K562 (cell line): ENCODE measurements around the gene PI4KA. TPM values are rescaled to one million over a fixed set of nuclear protein-coding genes. Genes with fewer than 3 reads are reported as not detected.
A peak's percentile ranks its signal among the peaks of the same experiment; 100 is the strongest.

Source experiments
- ATAC-seq: fragments of 200-7000 bp; cut with Tn5 transposase; 3 replicates; pipeline ENCODE4 v1.9.1; 2020; ENCODE audit warnings: moderate library complexity
- BruUV-seq: library from RNA; stranded (reverse); fragments of 400-500 nt; replicated peaks from 2 replicates; lab custom pipeline; 2021; lab: Mats Ljungman, UMichigan
- CTCF ChIA-PET: fragments of 300-600 bp; formaldehyde crosslinking; extraction: SDS; loops from one replicate; lab custom pipeline; 2021; ENCODE audit warnings: low intra/inter-chr PET ratio; lab: Yijun Ruan, JAX
- POLR2A ChIA-PET: fragments of 300-600, 350-650 bp; sonication (Branson Sonifier 250); formaldehyde crosslinking; extraction: SDS; loops from one replicate; lab custom pipeline; 2021; ENCODE audit warnings: antibody characterized with exemption, inconsistent platforms; lab: Yijun Ruan, JAX
- DNase-seq, 4 experiments: peaks; one replicate each; pipeline versions ENCODE4 v3.0.0 to v3.0.0-alpha.2; 2011 to 2018; ENCODE audit warnings: low spot score in 3 of 4, mixed read lengths in 3 of 4; ENCODE audit errors: extremely low read depth in 1 of 4
- FAIRE-seq: peaks from 2 replicates; lab custom pipeline; 2011; peaks lifted over from hg19 to GRCh38; lab: Jason Lieb, UNC
- H2AFZ ChIP-seq: 2 replicates; pipeline ENCODE4 v1.6.0; 2011; ENCODE audit warnings: low read depth, low read length, control low read depth, inconsistent platforms
- H3K27ac ChIP-seq: fragments of 200-600 bp; 3 replicates; pipeline ENCODE4 v1.8.0; 2011; ENCODE audit warnings: low read depth, mild to moderate bottlenecking, control low read depth, inconsistent platforms, low read length, moderate library complexity, mixed read lengths; ENCODE audit errors: extremely low read depth
- H3K27me3 ChIP-seq, 2 experiments: fragments of 300-600 bp in 1 of 2; 2 replicates in 1 of 2; 3 replicates in 1 of 2; pipeline versions ENCODE4 v1.6.0 to v1.8.0; 2011; ENCODE audit warnings: inconsistent platforms in 2 of 2, low read length in 2 of 2, mild to moderate bottlenecking in 1 of 2, mixed read lengths in 1 of 2, moderate library complexity in 1 of 2; ENCODE audit not compliant: control insufficient read depth in 2 of 2, insufficient read depth in 2 of 2
- H3K36me3 ChIP-seq: fragments of 300-600 bp; 3 replicates; pipeline ENCODE4 v1.8.0; 2011; ENCODE audit warnings: mild to moderate bottlenecking, low read length, inconsistent platforms; ENCODE audit not compliant: control insufficient read depth, insufficient read depth
- H3K4me1 ChIP-seq, 2 experiments: fragments of 200-600 bp in 1 of 2; replicated peaks in 1 of 2; 2 replicates in 1 of 2; 3 replicates in 1 of 2; pipeline versions ENCODE4 v1.5.1 to v1.8.0; 2011; ENCODE audit warnings: inconsistent platforms in 2 of 2, low read length in 2 of 2, mild to moderate bottlenecking in 1 of 2, mixed read lengths in 1 of 2, moderate library complexity in 1 of 2; ENCODE audit not compliant: control insufficient read depth in 2 of 2, insufficient read depth in 2 of 2
- H3K4me2 ChIP-seq: 2 replicates; pipeline ENCODE4 v1.6.1; 2011; ENCODE audit warnings: low read length, control low read depth, inconsistent platforms, mixed read lengths; ENCODE audit not compliant: insufficient read depth
- H3K4me3 ChIP-seq: fragments of 200-600 bp; sonication (generic), shearing (Covaris generic); 2 replicates; pipeline ENCODE4 v1.5.1; 2016; ENCODE audit warnings: control low read depth, inconsistent platforms
- H3K79me2 ChIP-seq: fragments of 200-600 bp; 3 replicates; pipeline ENCODE4 v1.8.0; 2011; ENCODE audit warnings: low read length, inconsistent platforms; ENCODE audit not compliant: control insufficient read depth, insufficient read depth
- H3K9ac ChIP-seq, 2 experiments: 2 replicates each; pipeline versions ENCODE4 v1.6.0 to v1.6.1; 2011; ENCODE audit warnings: low read depth in 2 of 2, low read length in 2 of 2, control low read depth in 1 of 2, inconsistent platforms in 1 of 2, mild to moderate bottlenecking in 1 of 2, mixed read lengths in 1 of 2; ENCODE audit not compliant: insufficient read depth in 1 of 2
- H3K9me1 ChIP-seq: one replicate; pipeline ENCODE4 v1.6.0; 2011; ENCODE audit warnings: inconsistent platforms, mild to moderate bottlenecking, low read length, moderate library complexity; ENCODE audit not compliant: control insufficient read depth, insufficient read depth
- H3K9me3 ChIP-seq: replicated peaks from 2 replicates; pipeline ENCODE4 v1.5.1; 2011; ENCODE audit warnings: low read depth, low read length, inconsistent platforms; ENCODE audit not compliant: control insufficient read depth, insufficient read depth
- H4K20me1 ChIP-seq: replicated peaks from 2 replicates; pipeline ENCODE4 v1.6.1; 2011; ENCODE audit warnings: low read length, inconsistent platforms, mixed read lengths; ENCODE audit not compliant: control insufficient read depth, insufficient read depth
- FOXO4 ChIP-seq: fragments of 450-650 bp; formaldehyde crosslinking; IDR thresholded peaks from 2 replicates; pipeline ENCODE4 v1.4.0; 2020; ENCODE audit warnings: mild to moderate bottlenecking, moderate library complexity
- GABPB1 ChIP-seq: sonication (generic); formaldehyde crosslinking; IDR thresholded peaks from 2 replicates; pipeline ENCODE4 v1.8.0; 2022; ENCODE audit warnings: mild to moderate bottlenecking, missing genetic modification reagents
- IRF9 ChIP-seq: fragments of 450-650 bp; IDR thresholded peaks from 2 replicates; pipeline ENCODE4 v1.6.1; 2016; ENCODE audit warnings: missing biosample characterization, missing genetic modification characterization
- JUND ChIP-seq, 2 experiments: IDR thresholded peaks; 2 replicates in 1 of 2; 3 replicates in 1 of 2; pipeline ENCODE4 v1.6.1; 2011; ENCODE audit warnings: borderline replicate concordance in 2 of 2, low read depth in 2 of 2, low read length in 2 of 2, improper control_type of control experiment in 1 of 2, missing biosample characterization in 1 of 2, missing genetic modification characterization in 1 of 2, missing genetic modification reagents in 1 of 2
- L3MBTL2 ChIP-seq: fragments of 450-650 bp; IDR thresholded peaks from 2 replicates; pipeline ENCODE4 v1.6.1; 2016; ENCODE audit warnings: mild to moderate bottlenecking, moderate library complexity
- MBD1 ChIP-seq: fragments of 250-450 bp; sonication (Bioruptor Pico); IDR thresholded peaks from 2 replicates; pipeline ENCODE4 v1.8.0; 2022; ENCODE audit warnings: inconsistent platforms
- MYC ChIP-seq, 2 experiments: fragments of 250-450 bp in 1 of 2; sonication (Bioruptor Pico) in 1 of 2; IDR thresholded peaks; 2 replicates each; pipeline versions ENCODE4 v1.5.1 to v1.6.1; 2012 to 2021; ENCODE audit warnings: low read depth in 2 of 2, borderline replicate concordance in 1 of 2, improper control_type of control experiment in 1 of 2, low read length in 1 of 2, mild to moderate bottlenecking in 1 of 2, moderate library complexity in 1 of 2
- NCOA6 ChIP-seq: fragments of 450-650 bp; IDR thresholded peaks from 2 replicates; pipeline ENCODE4 v1.6.1; 2017; ENCODE audit warnings: mild to moderate bottlenecking
- NFIX ChIP-seq: fragments of 250-450 bp; sonication (Bioruptor Pico); IDR thresholded peaks from 2 replicates; pipeline ENCODE4 v1.4.0; 2020; ENCODE audit warnings: low read depth, mild to moderate bottlenecking, moderate library complexity
- RFX5 ChIP-seq: IDR thresholded peaks from 2 replicates; pipeline ENCODE4 v1.6.1; 2011; ENCODE audit warnings: low read depth, mild to moderate bottlenecking, improper control_type of control experiment, low read length
- RHOXF2B ChIP-seq: fragments of 250-450 bp; sonication (Bioruptor Pico); conservative IDR thresholded peaks from 2 replicates; pipeline ENCODE4 v1.5.1; 2021
- SIN3B ChIP-seq: fragments of 450-650 bp; IDR thresholded peaks from 2 replicates; pipeline ENCODE4 v1.6.1; 2017; ENCODE audit warnings: low read depth, mild to moderate bottlenecking, moderate library complexity
- SMARCA4 ChIP-seq: fragments of 450-650 bp; IDR thresholded peaks from 2 replicates; pipeline ENCODE4 v1.6.1; 2016
- SMC3 ChIP-seq: conservative IDR thresholded peaks from 2 replicates; pipeline ENCODE4 v1.6.1; 2011; ENCODE audit warnings: low read depth, low read length, improper control_type of control experiment; ENCODE audit not compliant: insufficient read depth
- TGIF2 ChIP-seq: sonication (generic); formaldehyde crosslinking; IDR thresholded peaks from 2 replicates; pipeline ENCODE4 v1.8.1; 2022; ENCODE audit warnings: mild to moderate bottlenecking, missing genetic modification reagents, moderate library complexity
- ZNF175 ChIP-seq: fragments of 200-800 bp; sonication (Bioruptor generic); IDR thresholded peaks from 2 replicates; pipeline ENCODE4 v1.6.1; 2016; ENCODE audit warnings: low read depth, mild to moderate bottlenecking, missing genetic modification characterization, missing compliant biosample characterization
- WGBS: fragments of 100-300 bp; shearing (Covaris generic); methylation state at CpG from one replicate; pipeline ENCODE4 v1.1.6; 2016; ENCODE audit warnings: low coverage, mixed read lengths; ENCODE audit not compliant: insufficient coverage; ENCODE audit errors: missing lambda C conversion rate; 5-methylcytosine and 5-hydroxymethylcytosine counted together
- in situ Hi-C: fragments of 300-500 bp; cut with MboI; formaldehyde crosslinking; loops from 4 replicates; pipeline ENCODE4 v1.15.0; 2018; ENCODE audit warnings: inconsistent platforms, mixed read lengths
- intact Hi-C: fragments of 100-400 bp; cut with micrococcal nuclease; formaldehyde crosslinking; loops from 2 replicates; pipeline ENCODE4 v1.14.2; 2022
- polyA plus RNA-seq, 8 experiments: library from polyadenylated mRNA; depleted of rRNA in 4 of 8; stranded (reverse) in 5 of 8; unstranded in 3 of 8; fragments of >200 nt; fragmentation: Nextera tagmentation in 2 of 8; fragmentation: Illumina TruSeq in 1 of 8; extraction: Ambion mirVana in 2 of 8; extraction: Trizol in 1 of 8; gene quantifications; 2 replicates each; pipeline versions ENCODE4 v1.2.1 to v1.2.3, GENCODE V29; 2011 to 2014; ENCODE audit warnings: inconsistent platforms in 1 of 8, missing spikeins in 1 of 8
- total RNA-seq, 7 experiments: library from RNA; depleted of rRNA in 6 of 7; stranded (reverse); fragments of >200 nt in 6 of 7; fragmentation: Illumina TruSeq in 2 of 7; extraction: Trizol in 2 of 7; gene quantifications; 2 replicates each; pipeline versions ENCODE4 v1.2.1 to v1.2.3, GENCODE V29; 2011 to 2021; ENCODE audit warnings: low replicate concordance in 1 of 7

The PI4KA gene
- total and polyA plus RNA-seq, 9 of the 15 experiments (the other 6 are each of a cell fraction or from before 2014, with no cell fraction given): 7.3 to 187 (median 84.7) TPM

- TF ChIP-seq SMC3: no peak
- TF ChIP-seq TGIF2 (CRISPR knock-in tag): no peak
- no peak for TF ChIP-seq NCOA6
- no peak for TF ChIP-seq NFIX
- TF ChIP-seq RFX5: no peak
- no peak for TF ChIP-seq L3MBTL2
- TF ChIP-seq FOXO4 (CRISPR knock-in tag): 0 out of 2 replicates have a peak, but pooled peaks have one; percentile 9
- no peak for TF ChIP-seq MYC (IDR thresholded peaks at IDR 0.05; ENCODE audit: low read depth, low read length)
- no peak for TF ChIP-seq MYC (CRISPR knock-in tag; IDR thresholded peaks at IDR 0.05; ENCODE audit: borderline replicate concordance, low read depth)
Measured at GRCh38 chr22:20807315-20807752, 51.3 kb downstream of the PI4KA start (continued).

GRCh38 chr22:20805972-20806471 is 52.6 kb downstream of the PI4KA start:
- POLR2A ChIA-PET: interaction anchor here (0.6 to 15.3 kb wide), 9 partner anchors 8 to 177 kb away, joined by 3 to 172 read pairs (median 4); partner anchors contain the start of gene LZTR1
- Histone ChIP-seq H3K27me3 (no peaks in the 10 kb centered on the region), H2AFZ (no peak overlapping the region), H3K4me2 (no peak overlapping the region), H3K9me3 (no peaks in the 10 kb centered on the region), H4K20me1 (peaks cover 8% of the 10 kb centered on the region; the same call in 1 of the 2 replicates), H3K27ac (no peak overlapping the region), H3K79me2 (no peaks in the 10 kb centered on the region), H3K4me3 (no peak overlapping the region), H3K9me1 (no peaks in the 10 kb centered on the region), H3K4me1 (peaks cover 3 to 13% of the 10 kb centered on the region in 2 experiments; a peak in 3 of 5 replicates), H3K36me3 (peaks cover 88% of the 10 kb centered on the region), H3K9ac (peak overlapping the region in 1 of 2 experiments; percentile 44; a peak in 1 of 4 replicates)
- DNase-seq (peak in 2 of 4 experiments; percentile 52 to 70), ATAC-seq (peak; percentile 35), FAIRE-seq (no peak)
- CTCF ChIA-PET: interaction anchor here (0.6 to 1.6 kb wide), 2 partner anchors 80 to 202 kb away, joined by 3 to 7 read pairs; no protein-coding TSS in a partner anchor
- intact Hi-C loops (loop anchor here (2.0 kb wide), 1 partner anchor 111 kb away; the partner anchor contains the start of gene CRKL), in situ Hi-C loops (no loop called here)
- no TSS peak for BruUV-seq
- WGBS: 53% methylated on average over 3 of the region's 3 CpGs
- peak; percentile 32; the same call in 1 of the 2 replicates for TF ChIP-seq GABPB1 (CRISPR knock-in tag)
- TF ChIP-seq SMARCA4: peak; percentile 90
- no peak for TF ChIP-seq ZNF175
- TF ChIP-seq RHOXF2B (CRISPR knock-in tag): 0 out of 2 replicates have a peak, but pooled peaks have one; percentile 24
- TF ChIP-seq IRF9 (tag): no peak
- no peak for TF ChIP-seq SIN3B
- peak; percentile 95 for TF ChIP-seq JUND (IDR thresholded peaks at IDR 0.05; ENCODE audit: borderline replicate concordance, low read depth, low read length)
- TF ChIP-seq JUND (tag; IDR thresholded peaks at IDR 0.05; ENCODE audit: borderline replicate concordance, low read depth, low read length): peak; percentile 96; the same call in 2 of the 3 replicates
- TF ChIP-seq MBD1 (CRISPR knock-in tag): peak; percentile 58; the same call in 1 of the 2 replicates
